Rectal smooth muscle tissue (tissue), 1 donor: Measurements from ENCODE around the gene CASKIN2.
A peak's percentile ranks its signal among the peaks of the same experiment; 100 is the strongest.

Source experiments
- H3K27ac ChIP-seq: one replicate; pipeline ENCODE4 v1.7.0; 2013; ENCODE audit warnings: low read depth, low read length, inconsistent platforms
- H3K27me3 ChIP-seq: one replicate; pipeline ENCODE4 v1.7.0; 2013; ENCODE audit warnings: low read length; ENCODE audit not compliant: control insufficient read depth, insufficient read depth
- H3K36me3 ChIP-seq: one replicate; pipeline ENCODE4 v1.7.0; 2013; ENCODE audit warnings: low read length; ENCODE audit not compliant: control insufficient read depth, insufficient read depth
- H3K4me1 ChIP-seq: one replicate; pipeline ENCODE4 v1.7.0; 2013; ENCODE audit warnings: low read length; ENCODE audit not compliant: control insufficient read depth, insufficient read depth
- H3K4me3 ChIP-seq: one replicate; pipeline ENCODE4 v1.7.0; 2013; ENCODE audit warnings: low read length
- H3K9ac ChIP-seq: one replicate; pipeline ENCODE4 v1.7.0; 2013; ENCODE audit warnings: low read length

CASKIN2 gene

GRCh38 chr17:75515496-75516254 is at the start of gene CASKIN2:
Gene CASKIN2 (minus strand): TSS chr17:75515537. CDS start chr17:75513804, 1,733 bp downstream.
- peak within 1 kb of the TSS; percentile 76 for H3K27ac ChIP-seq
- H3K4me1 ChIP-seq: peaks cover 21% of the 10 kb centered on the region
- H3K36me3 ChIP-seq: peaks cover 2% of the 10 kb centered on the region
- no peaks in the 10 kb centered on the region for H3K27me3 ChIP-seq
- H3K9ac ChIP-seq: peak within 1 kb of the TSS; percentile 19
- H3K4me3 ChIP-seq: peak within 1 kb of the TSS; percentile 79

GRCh38 chr17:75565066-75565465 is 49.7 kb upstream of the CASKIN2 start:
- no peaks in the 10 kb centered on the region for H3K27me3 ChIP-seq
- peaks cover 2% of the 10 kb centered on the region for H3K36me3 ChIP-seq
- no peak overlapping the region for H3K27ac ChIP-seq
- no peak overlapping the region for H3K4me3 ChIP-seq
- no peaks in the 10 kb centered on the region for H3K4me1 ChIP-seq
- H3K9ac ChIP-seq: no peak overlapping the region

- Histone ChIP-seq H3K27me3 (no peaks in the 10 kb centered on the region), H3K4me3 (no peak overlapping the region), H3K9ac (no peak overlapping the region), H3K27ac (no peak overlapping the region), H3K4me1 (no peaks in the 10 kb centered on the region), H3K36me3 (peaks cover 2% of the 10 kb centered on the region)
These were observed 48.9 kb upstream of the CASKIN2 start for GRCh38 chr17:75564195-75564594.

GRCh38 chr17:75563063-75563758 is 47.9 kb upstream of the CASKIN2 start:
- H3K9ac ChIP-seq: no peak overlapping the region
- no peak overlapping the region for H3K4me3 ChIP-seq
- no peaks in the 10 kb centered on the region for H3K4me1 ChIP-seq
- no peak overlapping the region for H3K27ac ChIP-seq
- no peaks in the 10 kb centered on the region for H3K27me3 ChIP-seq
- H3K36me3 ChIP-seq: peaks cover 2% of the 10 kb centered on the region

GRCh38 chr17:75561927-75562603 is 46.7 kb upstream of the CASKIN2 start:
- Histone ChIP-seq H3K4me1 (no peaks in the 10 kb centered on the region), H3K9ac (no peak overlapping the region), H3K36me3 (peaks cover 2% of the 10 kb centered on the region), H3K27me3 (no peaks in the 10 kb centered on the region), H3K4me3 (no peak overlapping the region), H3K27ac (no peak overlapping the region)

GRCh38 chr17:75559958-75560533 is 44.7 kb upstream of the CASKIN2 start:
- Histone ChIP-seq H3K4me1 (no peaks in the 10 kb centered on the region), H3K4me3 (no peak overlapping the region), H3K27ac (no peak overlapping the region), H3K27me3 (no peaks in the 10 kb centered on the region), H3K9ac (no peak overlapping the region), H3K36me3 (peaks cover 2% of the 10 kb centered on the region)

GRCh38 chr17:75558666-75559530 is 43.6 kb upstream of the CASKIN2 start:
- Histone ChIP-seq H3K4me1 (no peaks in the 10 kb centered on the region), H3K27me3 (no peaks in the 10 kb centered on the region), H3K36me3 (peaks cover 2% of the 10 kb centered on the region), H3K9ac (no peak overlapping the region), H3K27ac (no peak overlapping the region), H3K4me3 (no peak overlapping the region)

- Histone ChIP-seq H3K4me3 (no peak overlapping the region), H3K27ac (no peak overlapping the region), H3K27me3 (no peaks in the 10 kb centered on the region), H3K9ac (no peak overlapping the region), H3K36me3 (peaks cover 2% of the 10 kb centered on the region), H3K4me1 (no peaks in the 10 kb centered on the region)
These were observed 42.7 kb upstream of the CASKIN2 start for GRCh38 chr17:75557852-75558665.

- no peak overlapping the region for H3K9ac ChIP-seq
- H3K27ac ChIP-seq: no peak overlapping the region
- H3K4me1 ChIP-seq: no peaks in the 10 kb centered on the region
These were observed 41.9 kb upstream of the CASKIN2 start for GRCh38 chr17:75557075-75557851.

GRCh38 chr17:75555679-75556153 is 40.4 kb upstream of the CASKIN2 start:
- Histone ChIP-seq H3K9ac (no peak overlapping the region), H3K27me3 (no peaks in the 10 kb centered on the region), H3K36me3 (no peaks in the 10 kb centered on the region), H3K4me1 (no peaks in the 10 kb centered on the region), H3K4me3 (no peak overlapping the region), H3K27ac (no peak overlapping the region)

More at GRCh38 chr17:75557075-75557851, 41.9 kb upstream of the CASKIN2 start:
- no peaks in the 10 kb centered on the region for H3K36me3 ChIP-seq
- no peak overlapping the region for H3K4me3 ChIP-seq
- no peaks in the 10 kb centered on the region for H3K27me3 ChIP-seq
